GM12878 (cell line): Measurements from ENCODE around the gene AOPEP.

Source experiments
- BCLAF1 ChIP-seq: fragments of 450-650 bp; IDR thresholded peaks from 2 replicates; pipeline ENCODE4 v1.6.1; 2017; ENCODE audit warnings: antibody characterized with exemption, mild to moderate bottlenecking, moderate library complexity
- CTCF ChIP-seq, 3 experiments: IDR thresholded peaks in 2 of 3; conservative IDR thresholded peaks in 1 of 3; 2 replicates each; pipeline ENCODE4 v1.5.1; 2011; ENCODE audit warnings: low read depth in 3 of 3, low read length in 3 of 3, mild to moderate bottlenecking in 3 of 3, control low read depth in 2 of 3, moderate library complexity in 2 of 3, inconsistent platforms in 1 of 3, mixed read lengths in 1 of 3; ENCODE audit not compliant: control insufficient read depth in 2 of 3, insufficient read depth in 1 of 3; ENCODE audit errors: extremely low read depth in 1 of 3
- MAX ChIP-seq: IDR thresholded peaks from 2 replicates; pipeline ENCODE4 v1.6.1; 2012; ENCODE audit warnings: low read depth, low read length, improper control_type of control experiment
- NFIC ChIP-seq: IDR thresholded peaks from 2 replicates; pipeline ENCODE4 v1.6.1; 2012; ENCODE audit warnings: low read depth, mild to moderate bottlenecking, inconsistent platforms, low read length, moderate library complexity

- TF ChIP-seq BCLAF1 = no peak
- TF ChIP-seq MAX = no peak
- TF ChIP-seq CTCF (IDR thresholded peaks at IDR 0.05 in 2 of 3, conservative IDR thresholded peaks at IDR 0.05 in 1 of 3; ENCODE audit: control insufficient read depth in 2 of 3, extremely low read depth in 1 of 3, insufficient read depth in 1 of 3, low read depth in 3 of 3, low read length in 3 of 3) = no peak
- TF ChIP-seq NFIC = no peak
Observed at GRCh38 chr9:95017661-95018060, 291.2 kb downstream of the AOPEP start.
